H1 (cell line): Measurements from ENCODE around the gene MAGI2. TPM values are rescaled to one million over a fixed set of nuclear protein-coding genes. Genes with fewer than 3 reads are reported as not detected.

Experiments
- CTCF ChIA-PET: fragments of 300-600 bp; sonication (Branson Sonifier 250); formaldehyde crosslinking; loops from one replicate; lab custom pipeline; 2021; ENCODE audit not compliant: partially characterized antibody; lab: Charles Lee
- POLR2A ChIA-PET: fragments of 300-600 bp; sonication (Branson Sonifier 250); formaldehyde crosslinking; loops from one replicate; lab custom pipeline; 2021; ENCODE audit warnings: inconsistent platforms; ENCODE audit not compliant: partially characterized antibody; lab: Charles Lee
- DNase-seq, 2 experiments: peaks; one replicate each; pipeline versions ENCODE4 v3.0.0 to v3.0.0-alpha.2; 2010 to 2022; ENCODE audit warnings: low spot score in 2 of 2, low read depth in 1 of 2, mixed read lengths in 1 of 2
- FAIRE-seq: peaks from 2 replicates; lab custom pipeline; 2011; peaks lifted over from hg19 to GRCh38; lab: Jason Lieb, UNC
- H2AFZ ChIP-seq: 2 replicates; pipeline ENCODE4 v1.8.1; 2012; ENCODE audit warnings: low read length, inconsistent platforms
- H2AK5ac ChIP-seq: 2 replicates; pipeline ENCODE4 v1.6.1; 2013; ENCODE audit warnings: low read depth, low read length
- H2BK120ac ChIP-seq: replicated peaks from 2 replicates; pipeline ENCODE3; 2013; ENCODE audit warnings: low read depth, low read length, inconsistent platforms
- H2BK12ac ChIP-seq: 2 replicates; pipeline ENCODE4 v1.6.1; 2013; ENCODE audit warnings: low read depth, low read length
- H2BK15ac ChIP-seq: 2 replicates; pipeline ENCODE4 v1.6.1; 2013; ENCODE audit warnings: low read length
- H2BK20ac ChIP-seq: 2 replicates; pipeline ENCODE4 v1.6.1; 2013; ENCODE audit warnings: low read length
- H2BK5ac ChIP-seq: 2 replicates; pipeline ENCODE4 v1.6.1; 2013; ENCODE audit warnings: low read depth, low read length
- H3K14ac ChIP-seq: 2 replicates; pipeline ENCODE4 v1.6.1; 2013; ENCODE audit warnings: inconsistent platforms; ENCODE audit not compliant: insufficient read length
- H3K18ac ChIP-seq: 2 replicates; pipeline ENCODE4 v1.6.1; 2013; ENCODE audit warnings: low read length; ENCODE audit errors: extremely low read depth
- H3K23ac ChIP-seq: 2 replicates; pipeline ENCODE4 v1.6.1; 2013; ENCODE audit warnings: inconsistent platforms; ENCODE audit not compliant: insufficient read length
- H3K23me2 ChIP-seq: 2 replicates; pipeline ENCODE4 v1.6.1; 2013; ENCODE audit warnings: low read depth, low read length
- H3K27ac ChIP-seq: 2 replicates; pipeline ENCODE4 v1.6.1; 2011; ENCODE audit warnings: low read depth, low read length, inconsistent platforms
- H3K27me3 ChIP-seq, 4 experiments: replicated peaks in 1 of 4; 1 replicate in 1 of 4; 2 replicates in 3 of 4; pipeline versions ENCODE4 v1.6.1 to v1.8.1; 2011 to 2013; ENCODE audit warnings: low read length in 3 of 4, mild to moderate bottlenecking in 3 of 4, inconsistent platforms in 2 of 4, mixed read lengths in 2 of 4, moderate library complexity in 1 of 4; ENCODE audit not compliant: control insufficient read depth in 3 of 4, insufficient read depth in 3 of 4; ENCODE audit errors: extremely low read depth in 1 of 4
- H3K36me3 ChIP-seq, 4 experiments: 2 replicates each; pipeline versions ENCODE4 v1.6.1 to v1.8.1; 2011 to 2013; ENCODE audit warnings: mild to moderate bottlenecking in 4 of 4, low read length in 3 of 4, moderate library complexity in 2 of 4, control low read depth in 1 of 4, inconsistent platforms in 1 of 4; ENCODE audit not compliant: insufficient read depth in 4 of 4, control insufficient read depth in 2 of 4
- H3K4ac ChIP-seq: replicated peaks from 2 replicates; pipeline ENCODE3; 2013; ENCODE audit warnings: low read length, low read depth, mixed read lengths, inconsistent platforms; ENCODE audit not compliant: insufficient read length
- H3K4me1 ChIP-seq, 4 experiments: replicated peaks in 1 of 4; 1 replicate in 1 of 4; 2 replicates in 3 of 4; pipeline versions ENCODE4 v1.6.1 to v1.8.1; 2011 to 2013; ENCODE audit warnings: low read length in 3 of 4, inconsistent platforms in 2 of 4, mixed read lengths in 1 of 4; ENCODE audit not compliant: insufficient read depth in 4 of 4, control insufficient read depth in 3 of 4
- H3K4me2 ChIP-seq, 2 experiments: 2 replicates each; pipeline versions ENCODE4 v1.6.1 to v1.8.1; 2011 to 2013; ENCODE audit warnings: low read depth in 2 of 2, low read length in 2 of 2, control low read depth in 1 of 2, inconsistent platforms in 1 of 2, mild to moderate bottlenecking in 1 of 2; ENCODE audit not compliant: insufficient read depth in 1 of 2
- H3K4me3 ChIP-seq, 4 experiments: fragments of 200-600, 300-600 bp in 1 of 4; sonication (generic), shearing (Covaris generic), sonication (Bioruptor Twin) in 1 of 4; 2 replicates each; pipeline versions ENCODE4 v1.5.1 to v1.8.1; 2011 to 2016; ENCODE audit warnings: low read length in 4 of 4, low read depth in 3 of 4, control low read depth in 2 of 4, inconsistent platforms in 2 of 4, mild to moderate bottlenecking in 2 of 4, mixed read lengths in 1 of 4, moderate library complexity in 1 of 4; ENCODE audit not compliant: insufficient read depth in 2 of 4; ENCODE audit errors: extremely low read depth in 1 of 4
- H3K56ac ChIP-seq: replicated peaks from 2 replicates; pipeline ENCODE3; 2013; ENCODE audit warnings: low read depth, mild to moderate bottlenecking, mixed read lengths, low read length, inconsistent platforms; ENCODE audit not compliant: insufficient read length
- H3K79me1 ChIP-seq: 2 replicates; pipeline ENCODE4 v1.6.1; 2013; ENCODE audit warnings: low read depth, low read length, control low read depth
- H3K79me2 ChIP-seq, 2 experiments: 2 replicates each; pipeline versions ENCODE4 v1.6.1 to v1.8.1; 2012 to 2013; ENCODE audit warnings: low read length in 2 of 2, mild to moderate bottlenecking in 2 of 2, inconsistent platforms in 1 of 2; ENCODE audit not compliant: insufficient read depth in 2 of 2, control insufficient read depth in 1 of 2
- H3K9ac ChIP-seq, 4 experiments: replicated peaks in 1 of 4; 1 replicate in 1 of 4; 2 replicates in 3 of 4; pipeline versions ENCODE4 v1.6.1 to v1.8.1; 2011 to 2013; ENCODE audit warnings: low read depth in 3 of 4, low read length in 3 of 4, control low read depth in 2 of 4, mild to moderate bottlenecking in 2 of 4, moderate library complexity in 2 of 4, inconsistent platforms in 1 of 4; ENCODE audit errors: extremely low read depth in 1 of 4
- H3K9me3 ChIP-seq, 2 experiments: 2 replicates each; pipeline versions ENCODE4 v1.6.1 to v1.8.1; 2012 to 2013; ENCODE audit warnings: mild to moderate bottlenecking in 2 of 2, moderate library complexity in 2 of 2, control low read depth in 1 of 2, inconsistent platforms in 1 of 2, low read depth in 1 of 2, low read length in 1 of 2, mixed read lengths in 1 of 2; ENCODE audit not compliant: insufficient read depth in 2 of 2
- H4K20me1 ChIP-seq, 2 experiments: replicated peaks in 1 of 2; 2 replicates each; pipeline versions ENCODE3 to v1.8.1; 2011 to 2013; ENCODE audit warnings: inconsistent platforms in 2 of 2, low read length in 2 of 2, mild to moderate bottlenecking in 1 of 2; ENCODE audit not compliant: insufficient read depth in 2 of 2, control insufficient read depth in 1 of 2
- H4K5ac ChIP-seq: 2 replicates; pipeline ENCODE4 v1.6.1; 2013; ENCODE audit warnings: low read length, low read depth, mixed read lengths, inconsistent platforms; ENCODE audit not compliant: insufficient read length
- H4K8ac ChIP-seq: 2 replicates; pipeline ENCODE4 v1.8.0; 2013; ENCODE audit warnings: mild to moderate bottlenecking, moderate library complexity, low read length, inconsistent platforms; ENCODE audit not compliant: insufficient read depth; ENCODE audit errors: extremely low read depth
- H4K91ac ChIP-seq: replicated peaks from 2 replicates; pipeline ENCODE3; 2013; ENCODE audit warnings: low read length, mixed read lengths, inconsistent platforms; ENCODE audit not compliant: insufficient read length
- CTCF ChIP-seq, 3 experiments: IDR thresholded peaks; 1 replicate in 2 of 3; 2 replicates in 1 of 3; pipeline versions ENCODE4 v1.5.1 to v1.6.1; 2011; ENCODE audit warnings: low read length in 3 of 3, mild to moderate bottlenecking in 3 of 3, inconsistent platforms in 2 of 3, low read depth in 1 of 3, moderate library complexity in 1 of 3; ENCODE audit not compliant: insufficient read depth in 1 of 3; ENCODE audit errors: control extremely low read depth in 1 of 3
- KDM5A ChIP-seq: fragments of 200-600 bp; IDR thresholded peaks from 2 replicates; pipeline ENCODE4 v1.7.1; 2012; ENCODE audit warnings: mild to moderate bottlenecking, low read length, inconsistent platforms, mixed read lengths
- MAX ChIP-seq: IDR thresholded peaks from 2 replicates; pipeline ENCODE4 v1.6.1; 2012; ENCODE audit warnings: inconsistent platforms
- SP4 ChIP-seq: IDR thresholded peaks from 2 replicates; pipeline ENCODE4 v1.6.1; 2012; ENCODE audit warnings: low read length, inconsistent platforms
- TBP ChIP-seq: IDR thresholded peaks from 2 replicates; pipeline ENCODE4 v1.6.1; 2011; ENCODE audit warnings: low read depth, low read length, improper control_type of control experiment
- ZNF274 ChIP-seq: IDR thresholded peaks from 2 replicates; pipeline ENCODE4 v1.7.0; 2012; ENCODE audit warnings: low read length, borderline replicate concordance; ENCODE audit errors: extremely low read depth
- WGBS, 2 experiments: shearing (Covaris generic) in 1 of 2; methylation state at CpG; one replicate each; pipeline versions ENCODE4 v1.1.6 to v1.1.7; 2013 to 2015; ENCODE audit warnings: low lambda C conversion rate in 2 of 2, mixed read lengths in 2 of 2, inconsistent platforms in 1 of 2, low coverage in 1 of 2, missing lambda C conversion rate in 1 of 2; ENCODE audit not compliant: insufficient replicate concordance in 2 of 2, insufficient coverage in 1 of 2, insufficient read length in 1 of 2; ENCODE audit errors: extremely low coverage in 1 of 2, missing lambda C conversion rate in 1 of 2; 5-methylcytosine and 5-hydroxymethylcytosine counted together
- polyA plus RNA-seq, 7 experiments: library from polyadenylated mRNA; depleted of rRNA in 3 of 7; stranded (reverse) in 5 of 7; unstranded in 2 of 7; fragments of >200 nt in 5 of 7; fragments of 200-250 nt in 2 of 7; gene quantifications; 1 replicate in 5 of 7; 2 replicates in 1 of 7; 4 replicates in 1 of 7; pipeline versions ENCODE4 v1.2.1 to v1.2.3, GENCODE V29; 2011 to 2013; ENCODE audit warnings: missing spikeins in 2 of 7, mixed read lengths in 2 of 7
- total RNA-seq: library from RNA; stranded (reverse); fragmentation: NEBNext Ultra II Directional; extraction: Animal tissue kit (Norgen Biotek cat#: 25700); gene quantifications from 2 replicates; pipeline ENCODE4 v1.2.1, GENCODE V29; 2021

Gene MAGI2
- total and polyA plus RNA-seq, 2 of the 8 experiments (the other 6 are each of a cell fraction or from before 2014, with no cell fraction given), result 6.0 to 27.3 TPM

DNA sequence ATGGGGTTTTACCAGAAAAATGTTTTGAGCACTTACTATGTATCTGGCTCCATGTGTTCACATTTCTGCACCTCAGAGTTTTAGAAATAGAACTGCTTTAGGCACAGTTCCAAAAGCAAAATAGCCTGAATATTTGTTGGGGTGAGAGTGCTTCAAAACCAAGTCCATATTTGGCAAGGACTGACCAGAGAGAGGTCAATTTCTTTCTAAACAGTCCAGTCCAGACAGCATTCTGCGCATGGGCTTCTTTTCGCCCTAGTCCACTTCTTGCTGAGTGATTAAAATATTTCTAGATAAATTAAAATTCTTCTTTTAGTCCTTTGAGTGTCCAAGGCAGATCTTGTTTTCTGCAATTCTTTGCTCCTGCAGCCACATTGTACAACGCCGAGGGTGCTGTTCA is 1227.9 kb downstream of the MAGI2 start:
- H2BK20ac ChIP-seq, result no peak overlapping the region
- H2BK5ac ChIP-seq, result no peak overlapping the region
- no peak overlapping the region for H2BK12ac ChIP-seq
- no peak overlapping the region for H3K14ac ChIP-seq
- H3K79me1 ChIP-seq, result no peaks in the 10 kb centered on the region
- H2AK5ac ChIP-seq, result no peak overlapping the region
- no peak for FAIRE-seq
- H3K56ac ChIP-seq, result no peak overlapping the region
- H3K23me2 ChIP-seq, result no peaks in the 10 kb centered on the region
- ChIA-PET CTCF (interaction anchor here (0.7 to 1.4 kb wide), 2 partner anchors 58 to 135 kb away, joined by 3 read pairs; no protein-coding TSS in a partner anchor), POLR2A (no interaction called here)
- no peaks in the 10 kb centered on the region for H3K27me3 ChIP-seq
- 89% methylated on average over 4 of the region's 4 CpGs; no CpG with 5 or more reads in 1 of the 2 experiments for WGBS, 2 experiments
- no peak overlapping the region for H2BK15ac ChIP-seq
- no peaks in the 10 kb centered on the region for H3K79me2 ChIP-seq
- no peak overlapping the region for H3K9ac ChIP-seq
- no peaks in the 10 kb centered on the region for H3K36me3 ChIP-seq
- H4K91ac ChIP-seq, result no peak overlapping the region
- no peak for DNase-seq
- H3K4ac ChIP-seq, result no peak overlapping the region
- no peaks in the 10 kb centered on the region for H3K4me1 ChIP-seq
- H2AFZ ChIP-seq, result no peak overlapping the region
- no peak overlapping the region for H3K27ac ChIP-seq
- H4K8ac ChIP-seq, result no peak overlapping the region
- no peak overlapping the region for H4K5ac ChIP-seq
- H3K4me2 ChIP-seq, result no peak overlapping the region
- H3K4me3 ChIP-seq, result no peak overlapping the region
- no peak overlapping the region for H3K23ac ChIP-seq
- no peak overlapping the region for H2BK120ac ChIP-seq
- TF ChIP-seq MAX (no peak), TBP (no peak), SP4 (no peak), ZNF274 (no peak), CTCF (IDR thresholded peaks at IDR 0.05; ENCODE audit: control extremely low read depth in 1 of 3, insufficient read depth in 1 of 3, low read depth in 1 of 3, low read length in 3 of 3) (no peak), KDM5A (no peak)
- TF ChIP-seq, all 59 proteins: peak for 0
- Histone ChIP-seq H3K9me3 (no peaks in the 10 kb centered on the region), H4K20me1 (no peaks in the 10 kb centered on the region), H3K18ac (no peak overlapping the region)
